HK-2 (cell line): ENCODE data around the gene LTBP4.
"Not testable (repeated sequence)": the region's sequence is repeated elsewhere in the genome, so short reads cannot be mapped to it uniquely, and the experiment has no call there.

ENCODE experiments used
- DNase-seq: peaks from one replicate; pipeline ENCODE4 v3.0.0-alpha.2; 2018; ENCODE audit not compliant: unreplicated experiment

Gene LTBP4

DNA sequence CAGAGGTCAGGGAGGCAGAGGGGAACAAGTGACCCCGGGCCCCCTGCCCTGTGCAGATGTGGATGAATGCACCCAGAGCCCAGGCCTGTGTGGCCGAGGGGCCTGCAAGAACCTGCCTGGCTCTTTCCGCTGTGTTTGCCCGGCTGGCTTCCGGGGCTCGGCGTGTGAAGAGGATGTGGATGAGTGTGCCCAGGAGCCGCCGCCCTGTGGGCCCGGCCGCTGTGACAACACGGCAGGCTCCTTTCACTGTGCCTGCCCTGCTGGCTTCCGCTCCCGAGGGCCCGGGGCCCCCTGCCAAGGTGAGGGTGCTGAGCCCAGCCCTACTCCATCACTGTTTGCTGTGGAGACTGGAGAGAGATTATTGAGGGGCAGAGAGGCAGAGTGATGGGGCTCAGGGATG lies 9.9 kb downstream of the LTBP4 start:
- DNase-seq, result no peak

DNA sequence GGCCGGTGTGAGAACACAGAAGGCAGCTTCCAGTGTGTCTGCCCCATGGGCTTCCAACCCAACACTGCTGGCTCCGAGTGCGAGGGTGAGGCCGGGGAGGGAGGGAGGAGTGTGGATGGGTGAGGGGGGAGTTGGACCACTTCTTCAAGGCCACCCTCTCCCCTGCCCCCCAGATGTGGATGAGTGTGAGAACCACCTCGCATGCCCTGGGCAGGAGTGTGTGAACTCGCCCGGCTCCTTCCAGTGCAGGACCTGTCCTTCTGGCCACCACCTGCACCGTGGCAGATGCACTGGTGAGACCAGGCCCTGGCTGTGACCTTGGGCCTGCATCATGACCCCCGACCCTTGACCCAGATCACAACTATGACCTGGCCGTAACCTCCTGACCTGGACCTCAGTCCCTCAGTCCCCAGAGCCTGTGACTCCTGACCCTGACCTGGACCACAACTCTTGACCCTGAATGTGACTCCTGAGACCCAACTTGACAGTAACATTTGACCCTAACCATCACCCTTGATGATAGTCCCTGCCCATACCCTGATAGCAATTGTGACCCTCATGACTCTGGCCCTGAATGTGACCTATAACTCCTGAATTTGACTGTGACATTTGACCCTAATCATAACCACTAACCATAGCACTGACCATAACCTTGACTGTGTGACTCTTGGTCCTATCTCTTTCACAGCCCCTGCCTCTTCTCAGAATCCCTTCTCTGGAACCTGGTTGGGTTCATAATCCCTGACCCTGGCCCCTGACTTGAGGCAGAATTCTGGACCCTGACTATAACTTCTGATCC lies 10.9 kb downstream of the LTBP4 start:
- DNase-seq, result no peak

GRCh38 chr19:40612831-40613689 lies 11.9 kb downstream of the LTBP4 start:
- DNase-seq, result no peak

DNA sequence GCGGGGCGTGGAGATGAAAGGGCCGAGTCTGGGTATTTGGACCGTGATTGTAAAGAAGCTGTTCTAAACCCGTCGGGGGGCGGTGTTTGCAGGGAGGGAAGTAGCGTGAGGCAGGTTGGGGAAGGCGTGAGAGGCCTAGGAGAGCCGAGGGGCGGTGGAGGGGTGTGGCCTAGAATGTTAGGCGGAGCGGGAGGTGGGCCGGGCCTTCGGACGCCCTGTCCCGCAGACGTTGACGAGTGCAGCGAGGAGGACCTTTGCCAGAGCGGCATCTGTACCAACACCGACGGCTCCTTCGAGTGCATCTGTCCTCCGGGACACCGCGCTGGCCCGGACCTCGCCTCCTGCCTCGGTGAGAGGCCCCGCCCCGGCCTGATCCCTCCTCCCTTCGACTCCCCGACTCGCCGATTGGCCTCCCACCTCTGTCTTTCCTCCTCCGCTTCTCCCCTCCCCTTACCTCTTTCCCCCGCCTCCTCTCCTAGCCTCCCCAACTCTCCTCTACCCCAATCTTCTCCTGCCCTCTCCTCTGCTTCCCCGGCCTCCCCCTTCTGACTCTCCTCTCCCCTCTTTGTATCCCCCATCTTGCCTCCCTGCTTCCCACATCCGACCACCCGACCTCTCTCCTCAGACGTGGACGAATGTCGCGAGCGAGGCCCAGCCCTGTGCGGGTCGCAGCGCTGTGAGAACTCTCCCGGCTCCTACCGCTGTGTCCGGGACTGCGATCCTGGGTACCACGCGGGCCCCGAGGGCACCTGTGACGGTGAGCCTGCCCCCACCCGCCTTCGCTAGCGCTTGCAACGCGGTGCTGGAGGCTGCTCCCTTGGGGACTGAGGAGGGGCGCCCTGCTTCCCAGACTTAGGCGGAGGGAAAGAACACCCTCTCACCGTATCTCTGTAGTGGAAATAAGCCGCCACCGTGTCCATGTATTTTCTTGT lies 12.8 kb downstream of the LTBP4 start:
- DNase-seq, result no peak

DNA sequence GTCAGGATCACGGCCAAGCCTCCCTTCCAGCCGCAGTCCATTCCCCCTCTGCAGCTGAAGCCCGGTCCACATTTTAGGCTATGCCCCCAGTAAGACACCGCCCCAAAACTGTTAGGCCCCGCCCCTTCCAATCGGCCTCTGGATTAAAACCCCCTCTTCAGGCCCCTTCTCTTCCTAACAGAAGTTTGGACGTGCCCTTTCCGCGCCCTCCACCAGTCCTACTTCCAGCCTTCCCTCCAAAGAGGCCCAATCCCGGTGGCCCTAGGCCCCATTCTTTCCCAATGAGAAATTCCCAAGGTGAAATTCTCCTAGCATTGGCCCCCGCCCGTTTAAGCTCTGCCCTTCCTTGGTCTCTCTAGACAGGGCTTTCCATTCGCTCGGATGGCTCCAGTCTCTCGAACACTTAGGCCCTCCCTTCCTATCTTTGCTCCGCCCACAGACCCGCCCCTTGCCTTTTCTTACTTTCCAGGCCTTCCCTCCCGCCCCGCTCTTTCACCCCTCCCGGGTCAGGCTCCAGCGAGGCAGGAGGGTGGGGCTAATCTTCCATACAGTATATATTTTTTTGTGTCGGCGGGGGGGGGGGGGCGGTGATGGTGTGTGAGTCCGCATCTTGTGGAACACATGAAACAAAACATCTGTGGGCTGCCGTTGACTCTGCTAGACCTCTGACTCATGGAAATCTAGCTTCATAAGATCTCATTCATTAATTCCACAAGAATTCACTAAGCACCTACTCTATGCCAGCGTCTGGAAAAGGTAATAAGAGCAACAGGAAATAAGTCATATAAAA lies 13.6 kb downstream of the LTBP4 start:
- DNase-seq, result no peak

DNA sequence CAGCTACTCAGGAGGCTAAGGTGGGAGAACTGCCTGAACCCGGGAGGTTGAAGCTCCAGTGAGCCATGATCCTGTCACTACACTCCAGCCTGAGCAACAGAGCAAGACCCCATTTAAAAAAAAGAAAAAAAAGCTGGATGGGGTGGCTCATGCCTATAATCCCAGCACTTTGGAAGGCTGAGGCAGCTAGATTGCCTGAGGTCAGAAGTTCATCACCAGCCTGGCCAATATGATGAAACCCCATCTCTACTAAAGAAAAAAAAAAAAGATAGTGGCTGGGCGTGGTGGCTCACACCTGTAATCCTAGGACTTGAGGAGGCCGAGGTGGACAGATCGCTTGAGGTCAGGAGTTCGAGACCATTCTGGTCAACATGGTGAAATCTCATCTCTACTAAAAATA lies 15.0 kb downstream of the LTBP4 start:
- DNase-seq, result no peak

- DNase-seq, result no peak
Measured at GRCh38 chr19:40616941-40617340, 15.8 kb downstream of the LTBP4 start.

DNA sequence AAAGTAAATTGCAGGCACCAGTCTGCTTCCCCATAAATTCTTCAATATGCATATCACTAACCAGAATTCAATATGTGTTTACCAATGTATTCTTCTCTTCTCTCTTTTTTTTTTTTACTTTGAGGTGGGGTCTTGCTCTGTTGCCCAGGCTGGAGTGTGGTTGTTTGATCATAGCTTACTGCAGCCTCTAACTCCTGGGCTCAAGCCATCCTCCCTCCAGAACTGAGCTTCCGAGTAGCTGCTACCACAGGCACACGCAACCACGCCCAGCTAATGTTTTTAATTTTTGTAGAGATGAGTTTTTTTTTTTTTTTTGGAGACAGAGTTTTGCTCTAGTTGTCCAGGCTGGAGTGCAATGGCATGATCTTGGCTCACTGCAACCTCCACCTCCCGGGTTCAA lies 16.8 kb downstream of the LTBP4 start:
- no peak for DNase-seq

- no peak for DNase-seq
Measured at GRCh38 chr19:40619333-40620160, 18.4 kb downstream of the LTBP4 start.

DNA sequence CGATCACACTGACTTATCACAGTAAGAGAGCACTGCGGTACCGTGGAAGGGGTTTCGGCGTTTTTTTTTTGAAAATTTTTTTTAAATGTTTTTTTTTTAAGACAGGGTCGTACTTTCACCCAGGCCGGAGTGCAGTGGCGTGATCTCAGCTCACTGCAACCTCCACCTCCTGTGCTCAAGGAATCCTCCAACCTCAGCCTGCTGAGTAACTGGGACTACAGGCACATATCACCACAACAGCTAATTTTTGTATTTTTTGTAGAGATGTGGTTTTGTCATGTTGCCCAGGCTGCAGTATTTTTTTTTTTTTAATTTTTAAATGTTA lies 19.0 kb downstream of the LTBP4 start:
- DNase-seq, result no peak

GRCh38 chr19:40621283-40621682 lies 20.1 kb downstream of the LTBP4 start:
- DNase-seq, result no peak

- no peak for DNase-seq
Measured at GRCh38 chr19:40621966-40622772, 21.0 kb downstream of the LTBP4 start.

- DNase-seq, result no peak
Measured at GRCh38 chr19:40622773-40623075, 21.6 kb downstream of the LTBP4 start.

DNA sequence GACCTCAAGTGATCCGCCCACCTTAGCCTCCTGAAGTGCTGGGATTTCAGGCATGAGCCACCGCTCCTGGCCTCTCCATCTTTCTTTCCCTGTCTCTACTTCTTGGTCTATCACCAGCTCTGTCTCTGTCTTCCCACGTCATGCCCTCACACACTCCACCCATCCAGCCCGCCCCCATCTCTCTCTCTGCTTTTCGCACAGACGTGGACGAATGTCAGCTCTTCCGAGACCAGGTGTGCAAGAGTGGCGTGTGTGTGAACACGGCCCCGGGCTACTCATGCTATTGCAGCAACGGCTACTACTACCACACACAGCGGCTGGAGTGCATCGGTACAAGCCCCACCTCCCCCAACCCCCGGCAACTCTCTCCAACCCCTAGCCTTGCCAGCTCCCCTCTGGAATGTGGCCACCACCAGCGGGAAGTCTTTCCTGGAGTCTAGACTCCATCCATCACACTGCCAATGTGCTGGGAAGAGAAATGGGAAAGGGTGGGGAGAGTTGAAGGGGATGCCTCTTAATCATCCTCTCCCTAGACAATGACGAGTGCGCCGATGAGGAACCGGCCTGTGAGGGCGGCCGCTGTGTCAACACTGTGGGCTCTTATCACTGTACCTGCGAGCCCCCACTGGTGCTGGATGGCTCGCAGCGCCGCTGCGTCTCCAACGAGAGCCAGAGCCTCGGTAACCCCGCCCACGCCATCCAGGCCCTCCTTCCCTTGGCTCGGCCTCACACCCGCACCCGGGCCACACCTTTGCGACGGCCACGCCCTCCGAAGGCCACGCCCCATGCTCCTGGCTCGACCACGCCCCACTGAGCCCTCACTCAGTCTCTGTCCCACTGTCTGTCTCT lies 22.5 kb downstream of the LTBP4 start:
- no peak for DNase-seq

- DNase-seq, result not testable (repeated sequence)
Measured at GRCh38 chr19:40624369-40625153, 23.4 kb downstream of the LTBP4 start.

DNA sequence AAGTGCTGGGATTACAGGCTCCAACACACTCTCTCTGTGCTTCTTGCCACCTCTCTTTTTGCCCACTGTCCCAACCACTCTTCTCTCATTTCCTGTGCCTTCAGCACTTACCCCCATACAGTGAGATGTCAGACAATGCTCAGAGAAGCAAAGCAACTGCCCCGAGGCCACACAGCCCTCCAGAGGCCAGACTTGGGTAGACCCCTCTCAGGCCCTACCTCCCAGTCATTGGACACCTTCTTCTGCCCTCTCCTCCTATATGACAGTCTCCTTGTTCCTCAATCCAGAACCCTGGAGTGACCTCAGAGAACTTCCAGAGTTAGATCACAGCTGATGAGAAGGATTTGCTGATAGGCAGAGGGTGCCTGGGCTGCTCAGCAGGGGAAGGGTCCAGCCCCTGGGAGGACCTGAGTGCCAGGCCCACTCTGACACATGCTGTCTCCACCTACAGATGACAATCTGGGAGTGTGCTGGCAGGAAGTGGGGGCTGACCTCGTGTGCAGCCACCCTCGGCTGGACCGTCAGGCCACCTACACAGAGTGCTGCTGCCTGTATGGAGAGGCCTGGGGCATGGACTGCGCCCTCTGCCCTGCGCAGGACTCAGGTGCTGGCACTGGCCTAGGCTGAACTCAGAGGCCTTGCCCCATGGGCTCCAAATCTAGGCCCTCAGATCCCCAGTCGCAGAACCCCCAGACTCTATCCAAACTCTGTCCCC lies 24.4 kb downstream of the LTBP4 start:
- no peak for DNase-seq

- DNase-seq, result no peak
Measured at GRCh38 chr19:40626918-40627317, 25.7 kb downstream of the LTBP4 start.
